ENCODE data around the gene AGAP1. TPM values are rescaled to one million over a fixed set of nuclear protein-coding genes. Genes with fewer than 3 reads are reported as not detected.

AGAP1 gene
- total RNA-seq, 1 experiment from 2014 or later: 56.4 TPM

GRCh38 chr2:235608200-235608887, 114.5 kb downstream of the AGAP1 start:
- H3K4me1 Mint-ChIP-seq (ENCODE audit: low read depth, unreplicated experiment): peaks cover 12% of the 10 kb centered on the region
- intact Hi-C loops (cut with micrococcal nuclease; ENCODE audit: unreplicated experiment): no loop called here
- H3K36me3 Mint-ChIP-seq (ENCODE audit: insufficient read depth, unreplicated experiment): peaks cover 5% of the 10 kb centered on the region
- CTCF ChIA-PET: interaction anchor here (0.5 to 0.7 kb wide), 3 partner anchors 56 to 661 kb away, joined by 3 to 8 read pairs (median 6); no protein-coding TSS in a partner anchor
- DNase-seq: no peak
- H3K9me3 Mint-ChIP-seq (ENCODE audit: low read depth, unreplicated experiment): no peaks in the 10 kb centered on the region
- no peaks in the 10 kb centered on the region for H3K27me3 Mint-ChIP-seq (ENCODE audit: unreplicated experiment)
- TF ChIP-seq, protein P1, sequence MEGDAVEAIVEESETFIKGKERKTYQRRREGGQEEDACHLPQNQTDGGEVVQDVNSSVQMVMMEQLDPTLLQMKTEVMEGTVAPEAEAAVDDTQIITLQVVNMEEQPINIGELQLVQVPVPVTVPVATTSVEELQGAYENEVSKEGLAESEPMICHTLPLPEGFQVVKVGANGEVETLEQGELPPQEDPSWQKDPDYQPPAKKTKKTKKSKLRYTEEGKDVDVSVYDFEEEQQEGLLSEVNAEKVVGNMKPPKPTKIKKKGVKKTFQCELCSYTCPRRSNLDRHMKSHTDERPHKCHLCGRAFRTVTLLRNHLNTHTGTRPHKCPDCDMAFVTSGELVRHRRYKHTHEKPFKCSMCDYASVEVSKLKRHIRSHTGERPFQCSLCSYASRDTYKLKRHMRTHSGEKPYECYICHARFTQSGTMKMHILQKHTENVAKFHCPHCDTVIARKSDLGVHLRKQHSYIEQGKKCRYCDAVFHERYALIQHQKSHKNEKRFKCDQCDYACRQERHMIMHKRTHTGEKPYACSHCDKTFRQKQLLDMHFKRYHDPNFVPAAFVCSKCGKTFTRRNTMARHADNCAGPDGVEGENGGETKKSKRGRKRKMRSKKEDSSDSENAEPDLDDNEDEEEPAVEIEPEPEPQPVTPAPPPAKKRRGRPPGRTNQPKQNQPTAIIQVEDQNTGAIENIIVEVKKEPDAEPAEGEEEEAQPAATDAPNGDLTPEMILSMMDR (IDR thresholded peaks at IDR 0.05; ENCODE audit: unreplicated experiment): no peak
- BruUV-seq (replicated peaks): no TSS peak
- H3K27ac Mint-ChIP-seq (ENCODE audit: unreplicated experiment): no peak overlapping the region
- no peak overlapping the region for H3K4me3 Mint-ChIP-seq (ENCODE audit: low read depth, unreplicated experiment)

DNA sequence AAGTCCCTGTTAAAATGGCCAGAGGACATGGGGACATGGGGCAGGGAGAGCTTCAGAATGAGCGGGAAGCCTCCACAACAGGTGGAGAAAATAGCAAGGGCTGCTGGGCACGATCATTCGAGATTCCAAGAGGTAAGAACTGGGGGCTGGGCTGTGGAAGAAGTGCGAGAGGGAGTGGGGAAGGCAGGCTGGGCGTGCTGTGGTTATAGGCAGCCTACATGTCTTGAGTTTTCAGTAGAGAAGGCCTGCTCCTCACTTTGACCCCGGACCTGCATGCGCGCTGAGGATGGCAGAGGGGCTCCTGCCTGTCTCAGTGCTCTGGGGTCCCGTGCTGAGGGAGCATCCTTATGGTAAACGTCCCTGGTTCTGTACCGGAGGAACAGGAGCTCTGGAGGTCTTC, 115.5 kb downstream of the AGAP1 start:
- H3K9me3 Mint-ChIP-seq (ENCODE audit: low read depth, unreplicated experiment): no peaks in the 10 kb centered on the region
- DNase-seq: no peak
- no peaks in the 10 kb centered on the region for H3K27me3 Mint-ChIP-seq (ENCODE audit: unreplicated experiment)
- CTCF ChIA-PET: interaction anchor here (0.6 to 0.7 kb wide), 2 partner anchors 100 to 662 kb away, joined by 6 to 8 read pairs; no protein-coding TSS in a partner anchor
- H3K27ac Mint-ChIP-seq (ENCODE audit: unreplicated experiment): no peak overlapping the region
- intact Hi-C loops (cut with micrococcal nuclease; ENCODE audit: unreplicated experiment): no loop called here
- peaks cover 19% of the 10 kb centered on the region for H3K4me1 Mint-ChIP-seq (ENCODE audit: low read depth, unreplicated experiment)
- TF ChIP-seq, protein P1 (IDR thresholded peaks at IDR 0.05; ENCODE audit: unreplicated experiment): no peak
- BruUV-seq (replicated peaks): no TSS peak
- peaks cover 5% of the 10 kb centered on the region for H3K36me3 Mint-ChIP-seq (ENCODE audit: insufficient read depth, unreplicated experiment)
- no peak overlapping the region for H3K4me3 Mint-ChIP-seq (ENCODE audit: low read depth, unreplicated experiment)

DNA sequence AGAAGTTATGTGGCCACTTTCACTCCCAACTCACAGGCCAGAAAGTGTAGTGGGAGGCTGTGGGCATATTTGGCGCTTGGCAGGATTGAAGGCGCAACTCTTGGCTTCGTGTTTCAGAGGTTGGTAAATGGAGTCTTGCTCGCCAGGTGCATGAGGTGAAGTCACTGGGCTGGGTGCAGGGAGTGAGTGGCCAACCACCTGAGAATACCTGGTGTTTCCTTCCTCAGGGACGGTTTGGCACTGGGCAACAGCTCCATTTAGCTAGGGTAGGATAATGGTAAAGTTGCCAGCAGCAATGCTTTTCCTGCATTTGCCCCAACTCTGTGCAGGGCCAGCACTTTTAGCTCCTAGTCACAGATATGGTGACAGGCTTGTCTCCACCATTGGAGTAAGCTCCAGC, 115.9 kb downstream of the AGAP1 start:
- Mint-ChIP-seq H3K4me1 (ENCODE audit: low read depth, unreplicated experiment) (peaks cover 23% of the 10 kb centered on the region), H3K27me3 (ENCODE audit: unreplicated experiment) (no peaks in the 10 kb centered on the region), H3K4me3 (ENCODE audit: low read depth, unreplicated experiment) (no peak overlapping the region), H3K9me3 (ENCODE audit: low read depth, unreplicated experiment) (no peaks in the 10 kb centered on the region), H3K36me3 (ENCODE audit: insufficient read depth, unreplicated experiment) (peaks cover 5% of the 10 kb centered on the region), H3K27ac (ENCODE audit: unreplicated experiment) (no peak overlapping the region)
- CTCF ChIA-PET: no interaction called here
- intact Hi-C loops (cut with micrococcal nuclease; ENCODE audit: unreplicated experiment): no loop called here
- DNase-seq: no peak
- TF ChIP-seq, protein P1 (IDR thresholded peaks at IDR 0.05; ENCODE audit: unreplicated experiment): no peak
- BruUV-seq (replicated peaks): no TSS peak

DNA sequence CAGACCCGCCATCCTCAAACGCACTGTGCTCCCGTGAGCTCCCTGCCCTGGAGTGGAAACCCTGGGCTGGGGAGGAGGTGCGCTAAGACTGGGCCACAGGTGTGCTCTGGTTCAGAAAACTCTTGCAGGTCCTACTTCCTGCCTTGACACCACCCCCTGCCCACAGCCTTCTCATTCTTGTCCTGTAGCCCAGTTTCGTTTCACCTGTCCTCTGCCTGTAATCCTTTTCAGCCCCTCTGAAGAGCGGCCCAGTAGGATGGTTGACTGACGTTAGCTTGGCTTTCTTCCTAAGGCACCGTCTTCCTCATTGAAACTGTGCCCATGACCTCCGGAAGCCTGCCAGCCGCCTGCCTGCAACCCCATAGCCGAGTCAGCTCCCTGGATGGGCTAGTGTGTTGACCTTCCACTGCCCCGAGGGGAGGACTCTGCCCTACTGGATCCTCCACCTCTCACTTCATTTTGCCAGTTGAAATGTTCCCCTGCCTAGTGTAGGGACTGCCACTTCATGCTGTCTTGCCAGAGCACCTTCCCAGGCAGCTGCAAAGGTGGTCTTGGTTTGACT, 116.9 kb downstream of the AGAP1 start:
- Mint-ChIP-seq H3K27ac (ENCODE audit: unreplicated experiment) (no peak overlapping the region), H3K9me3 (ENCODE audit: low read depth, unreplicated experiment) (no peaks in the 10 kb centered on the region), H3K4me1 (ENCODE audit: low read depth, unreplicated experiment) (peaks cover 31% of the 10 kb centered on the region), H3K4me3 (ENCODE audit: low read depth, unreplicated experiment) (no peak overlapping the region), H3K36me3 (ENCODE audit: insufficient read depth, unreplicated experiment) (peaks cover 5% of the 10 kb centered on the region), H3K27me3 (ENCODE audit: unreplicated experiment) (no peaks in the 10 kb centered on the region)
- intact Hi-C loops (cut with micrococcal nuclease; ENCODE audit: unreplicated experiment): no loop called here
- no peak for DNase-seq
- no TSS peak for BruUV-seq (replicated peaks)
- TF ChIP-seq, protein P1 (IDR thresholded peaks at IDR 0.05; ENCODE audit: unreplicated experiment): no peak
- CTCF ChIA-PET: no interaction called here

Data from Calu3 (cell line).